DMS53 treated with DMSO at 0.1 percent for 48 hours (cell line): ENCODE data around the gene MYCN.
"Not testable (repeated sequence)": the region's sequence is repeated elsewhere in the genome, so short reads cannot be mapped to it uniquely, and the experiment has no call there.

Source experiments
- DNase-seq: peaks from one replicate; lab custom pipeline; 2025; ENCODE audit not compliant: unreplicated experiment; lab: John Stamatoyannopoulos, UW

Gene MYCN

GRCh38 chr2:15942711-15943345 lies 2.5 kb downstream of the MYCN start:
- no peak for DNase-seq

GRCh38 chr2:15943378-15944280 lies 3.3 kb downstream of the MYCN start:
- no peak for DNase-seq

- DNase-seq = no peak
Observed at GRCh38 chr2:15944325-15945017, 4.1 kb downstream of the MYCN start.

GRCh38 chr2:15945909-15946705 lies 5.8 kb downstream of the MYCN start:
- no peak for DNase-seq

GRCh38 chr2:15946983-15947382 lies 6.6 kb downstream of the MYCN start:
- no peak for DNase-seq

- DNase-seq = no peak
Observed at GRCh38 chr2:15947431-15947830, 7.1 kb downstream of the MYCN start.

GRCh38 chr2:15948704-15948957 lies 8.3 kb downstream of the MYCN start:
- DNase-seq = no peak

GRCh38 chr2:15949126-15949525 lies 8.8 kb downstream of the MYCN start:
- no peak for DNase-seq

GRCh38 chr2:15949551-15949950 lies 9.2 kb downstream of the MYCN start:
- no peak for DNase-seq

GRCh38 chr2:15950088-15950952 lies 10.0 kb downstream of the MYCN start:
- DNase-seq = no peak

- not testable (repeated sequence) for DNase-seq
Observed at GRCh38 chr2:15951936-15952335, 11.6 kb downstream of the MYCN start.

- DNase-seq = no peak
Observed at GRCh38 chr2:15952451-15953146, 12.2 kb downstream of the MYCN start.

GRCh38 chr2:15953147-15953630 lies 12.8 kb downstream of the MYCN start:
- DNase-seq = no peak

GRCh38 chr2:15953891-15954680 lies 13.7 kb downstream of the MYCN start:
- DNase-seq = no peak

- DNase-seq = no peak
Observed at GRCh38 chr2:15954761-15955160, 14.4 kb downstream of the MYCN start.

GRCh38 chr2:15955232-15955988 lies 15.1 kb downstream of the MYCN start:
- DNase-seq = no peak

- DNase-seq = no peak
Observed at GRCh38 chr2:15956230-15956629, 15.9 kb downstream of the MYCN start.
